ENCODE results near the gene CIAO2B.

CIAO2B gene

GRCh38 chr16:66920924-66921680 is 13.1 kb downstream of the CIAO2B start:
- H3K27ac Mint-ChIP-seq: no peak overlapping the region
- H3K4me1 Mint-ChIP-seq: peaks cover 7% of the 10 kb centered on the region
- no peaks in the 10 kb centered on the region for H3K9me3 Mint-ChIP-seq
- no peak overlapping the region for H3K4me3 Mint-ChIP-seq
- H3K27me3 Mint-ChIP-seq: peaks cover 15% of the 10 kb centered on the region
- H3K36me3 Mint-ChIP-seq: no peaks in the 10 kb centered on the region

DNA sequence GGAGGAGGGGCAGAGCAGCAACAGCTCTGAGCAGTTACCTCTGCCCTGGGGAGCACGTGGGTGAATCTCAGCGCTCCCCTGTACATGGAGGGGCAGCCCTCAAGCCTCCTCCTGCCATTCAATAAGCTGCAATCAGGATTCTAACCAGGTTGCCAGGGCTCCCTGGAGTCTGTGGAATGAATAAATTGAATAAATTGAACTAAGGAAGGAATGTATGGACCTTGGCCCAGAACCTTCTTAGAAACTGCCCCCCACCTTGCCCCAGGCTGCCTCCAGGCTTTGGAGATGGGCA is 14.0 kb downstream of the CIAO2B start:
- Mint-ChIP-seq H3K9me3 (no peaks in the 10 kb centered on the region), H3K4me3 (no peak overlapping the region), H3K4me1 (peaks cover under 1% of the 10 kb centered on the region), H3K27ac (no peak overlapping the region), H3K27me3 (peaks cover 13% of the 10 kb centered on the region), H3K36me3 (no peaks in the 10 kb centered on the region)

DNA sequence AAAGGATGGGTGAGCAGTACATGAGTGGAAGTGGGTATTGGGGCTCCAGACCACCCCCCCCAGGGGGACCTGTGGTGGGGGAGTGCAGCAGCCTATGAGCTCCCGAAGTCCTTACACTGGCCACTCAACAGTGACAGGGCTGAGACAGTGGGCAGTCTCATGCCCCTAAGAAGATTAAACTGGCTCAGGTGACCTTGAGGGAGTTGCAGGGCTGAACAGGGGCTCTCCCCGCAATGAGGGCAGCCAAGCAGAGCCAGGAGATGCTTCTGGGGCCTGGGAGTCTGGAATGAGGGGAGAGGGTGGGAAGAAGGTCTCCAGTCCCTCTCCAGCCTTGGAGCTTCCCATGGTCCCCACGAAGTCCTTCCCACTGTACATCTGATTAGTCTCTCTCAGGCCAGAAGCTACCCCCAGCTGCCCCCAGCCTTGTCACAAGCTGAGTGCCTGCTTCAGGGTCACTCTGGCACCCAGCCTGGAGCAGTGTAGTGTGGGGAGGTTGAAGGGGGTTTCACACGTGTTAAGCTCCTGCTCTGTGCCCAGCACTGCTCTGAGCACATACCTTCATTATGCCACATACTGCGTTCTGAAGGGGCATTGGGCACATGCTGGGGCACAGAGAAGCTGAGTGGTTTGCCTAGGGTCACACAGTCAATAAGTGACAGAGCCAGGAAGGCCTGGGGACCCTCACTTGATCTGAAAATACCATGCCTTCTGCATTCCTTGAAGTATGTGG is 14.5 kb downstream of the CIAO2B start:
- no peak overlapping the region for H3K27ac Mint-ChIP-seq
- H3K36me3 Mint-ChIP-seq: no peaks in the 10 kb centered on the region
- H3K27me3 Mint-ChIP-seq: peaks cover 13% of the 10 kb centered on the region
- H3K4me3 Mint-ChIP-seq: no peak overlapping the region
- H3K4me1 Mint-ChIP-seq: no peaks in the 10 kb centered on the region
- no peaks in the 10 kb centered on the region for H3K9me3 Mint-ChIP-seq

DNA sequence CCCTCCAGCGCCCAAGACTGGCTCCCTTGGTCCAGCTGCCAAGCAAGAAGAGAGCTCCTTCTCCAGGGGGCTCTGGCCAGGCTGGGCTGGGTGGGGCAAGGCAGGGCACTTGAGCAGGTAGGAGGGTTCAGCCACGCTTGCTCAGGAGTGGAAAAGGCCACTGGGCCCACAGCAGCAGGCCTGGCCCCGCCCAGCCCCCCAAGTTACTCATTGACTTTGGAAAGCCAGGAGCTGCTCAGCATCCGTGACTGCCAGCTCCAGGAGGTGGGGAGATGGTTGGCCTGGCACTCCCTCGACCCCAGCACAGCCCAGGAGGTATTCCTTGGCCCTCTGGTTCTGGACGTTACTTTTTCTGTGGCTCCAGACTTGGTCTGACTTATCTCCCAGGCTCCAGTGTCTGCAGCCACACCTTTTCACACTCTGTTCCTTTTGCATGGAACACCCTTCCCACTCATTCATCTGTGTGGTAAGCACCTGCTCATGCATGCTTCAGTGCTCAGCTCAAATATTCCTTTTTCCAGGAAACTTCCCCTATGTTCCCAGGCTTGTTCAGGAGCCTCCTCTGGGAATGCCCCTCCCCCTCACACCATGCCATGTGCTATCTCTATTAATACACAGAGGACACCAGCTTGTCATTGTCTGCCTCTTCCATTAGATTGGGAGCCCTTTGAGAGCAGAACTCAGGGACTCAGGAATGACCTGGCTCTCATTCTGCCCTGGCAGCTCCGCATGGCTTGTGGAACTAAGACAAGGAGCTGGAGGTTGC is 15.2 kb downstream of the CIAO2B start, which contains the start of gene CDH16:
Gene CDH16 (minus strand): TSS at position 83 of the 766 bp plus-strand sequence. CDS start 820 bp downstream, outside the sequence.
- H3K27me3 Mint-ChIP-seq: peaks cover 11% of the 10 kb centered on the region
- no peak within 1 kb of the TSS for H3K27ac Mint-ChIP-seq
- H3K9me3 Mint-ChIP-seq: no peaks in the 10 kb centered on the region
- H3K4me1 Mint-ChIP-seq: no peaks in the 10 kb centered on the region
- no peak within 1 kb of the TSS for H3K4me3 Mint-ChIP-seq
- no peaks in the 10 kb centered on the region for H3K36me3 Mint-ChIP-seq

DNA sequence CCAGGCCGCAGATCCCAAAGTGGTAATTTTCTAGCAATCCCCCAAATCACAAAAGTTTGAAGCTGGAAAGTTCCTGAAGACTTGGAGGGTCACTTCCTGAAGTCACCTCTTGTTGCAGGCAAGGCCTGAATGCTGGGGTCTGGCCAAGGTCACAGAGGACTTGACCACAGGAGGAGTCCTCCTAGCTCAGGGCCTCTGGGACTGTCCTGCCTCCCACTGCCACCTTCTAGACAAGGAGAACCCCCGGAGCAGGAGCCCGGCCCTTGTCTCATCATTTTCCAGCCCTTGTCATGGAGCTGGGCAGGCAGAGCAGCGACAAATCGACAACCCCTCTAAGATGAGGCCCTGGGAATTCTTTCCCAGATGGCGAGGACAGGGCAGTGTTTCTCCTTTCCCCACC is 15.8 kb downstream of the CIAO2B start:
- no peaks in the 10 kb centered on the region for H3K4me1 Mint-ChIP-seq
- H3K9me3 Mint-ChIP-seq: no peaks in the 10 kb centered on the region
- H3K27ac Mint-ChIP-seq: no peak overlapping the region
- no peak overlapping the region for H3K4me3 Mint-ChIP-seq
- H3K36me3 Mint-ChIP-seq: no peaks in the 10 kb centered on the region
- peaks cover 7% of the 10 kb centered on the region for H3K27me3 Mint-ChIP-seq

- H3K27me3 Mint-ChIP-seq: peaks cover 3% of the 10 kb centered on the region
- H3K4me3 Mint-ChIP-seq: no peak overlapping the region
- no peak overlapping the region for H3K27ac Mint-ChIP-seq
- no peaks in the 10 kb centered on the region for H3K4me1 Mint-ChIP-seq
- H3K9me3 Mint-ChIP-seq: no peaks in the 10 kb centered on the region
- no peaks in the 10 kb centered on the region for H3K36me3 Mint-ChIP-seq
Measured at GRCh38 chr16:66917741-66918140, 16.5 kb downstream of the CIAO2B start.

- H3K9me3 Mint-ChIP-seq: no peaks in the 10 kb centered on the region
- H3K27me3 Mint-ChIP-seq: peaks cover 3% of the 10 kb centered on the region
- H3K27ac Mint-ChIP-seq: no peak overlapping the region
- H3K4me1 Mint-ChIP-seq: no peaks in the 10 kb centered on the region
- no peak overlapping the region for H3K4me3 Mint-ChIP-seq
- H3K36me3 Mint-ChIP-seq: no peaks in the 10 kb centered on the region
Measured at GRCh38 chr16:66916518-66916917, 17.7 kb downstream of the CIAO2B start.

GRCh38 chr16:66915041-66915440 is 19.2 kb downstream of the CIAO2B start:
- no peaks in the 10 kb centered on the region for H3K27me3 Mint-ChIP-seq

DNA sequence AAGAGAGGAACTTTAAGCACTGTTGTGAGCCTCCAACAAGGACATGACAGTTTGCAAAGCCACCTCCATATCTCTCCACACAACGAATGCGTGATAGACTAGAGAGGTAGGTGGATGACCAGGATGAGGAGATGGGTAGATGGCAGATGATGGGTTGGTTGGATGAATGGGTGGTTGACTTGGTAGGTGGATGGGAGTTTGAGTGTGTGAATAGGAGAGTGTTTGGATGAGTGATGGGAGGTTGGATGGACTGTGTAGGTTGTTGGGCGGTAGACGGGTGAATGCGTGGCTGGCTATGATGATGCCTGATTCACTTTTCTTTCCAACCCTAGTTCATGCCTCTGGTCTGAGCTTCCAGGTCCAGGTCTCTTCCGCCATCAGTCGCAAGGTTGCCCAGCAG is 19.7 kb downstream of the CIAO2B start:
- Mint-ChIP-seq H3K4me1 (no peaks in the 10 kb centered on the region), H3K4me3 (no peak overlapping the region), H3K9me3 (no peaks in the 10 kb centered on the region)

More at GRCh38 chr16:66915041-66915440, 19.2 kb downstream of the CIAO2B start:
- H3K9me3 Mint-ChIP-seq: no peaks in the 10 kb centered on the region
- H3K27ac Mint-ChIP-seq: no peak overlapping the region
- no peaks in the 10 kb centered on the region for H3K36me3 Mint-ChIP-seq
- H3K4me3 Mint-ChIP-seq: no peak overlapping the region
- no peaks in the 10 kb centered on the region for H3K4me1 Mint-ChIP-seq

GRCh38 chr16:66913711-66914110 is 20.5 kb downstream of the CIAO2B start:
- no peaks in the 10 kb centered on the region for H3K4me1 Mint-ChIP-seq

More for the DNA sequence above, 19.7 kb downstream of the CIAO2B start:
- H3K36me3 Mint-ChIP-seq: no peaks in the 10 kb centered on the region
- no peak overlapping the region for H3K27ac Mint-ChIP-seq
- no peaks in the 10 kb centered on the region for H3K27me3 Mint-ChIP-seq

GRCh38 chr16:66913081-66913480 is 21.1 kb downstream of the CIAO2B start:
- no peaks in the 10 kb centered on the region for H3K36me3 Mint-ChIP-seq
- H3K9me3 Mint-ChIP-seq: no peaks in the 10 kb centered on the region
- H3K27ac Mint-ChIP-seq: no peak overlapping the region
- no peaks in the 10 kb centered on the region for H3K4me1 Mint-ChIP-seq
- H3K4me3 Mint-ChIP-seq: no peak overlapping the region
- no peaks in the 10 kb centered on the region for H3K27me3 Mint-ChIP-seq

More at GRCh38 chr16:66913711-66914110, 20.5 kb downstream of the CIAO2B start:
- Mint-ChIP-seq H3K27ac (no peak overlapping the region), H3K27me3 (no peaks in the 10 kb centered on the region), H3K4me3 (no peak overlapping the region), H3K36me3 (no peaks in the 10 kb centered on the region), H3K9me3 (no peaks in the 10 kb centered on the region)

DNA sequence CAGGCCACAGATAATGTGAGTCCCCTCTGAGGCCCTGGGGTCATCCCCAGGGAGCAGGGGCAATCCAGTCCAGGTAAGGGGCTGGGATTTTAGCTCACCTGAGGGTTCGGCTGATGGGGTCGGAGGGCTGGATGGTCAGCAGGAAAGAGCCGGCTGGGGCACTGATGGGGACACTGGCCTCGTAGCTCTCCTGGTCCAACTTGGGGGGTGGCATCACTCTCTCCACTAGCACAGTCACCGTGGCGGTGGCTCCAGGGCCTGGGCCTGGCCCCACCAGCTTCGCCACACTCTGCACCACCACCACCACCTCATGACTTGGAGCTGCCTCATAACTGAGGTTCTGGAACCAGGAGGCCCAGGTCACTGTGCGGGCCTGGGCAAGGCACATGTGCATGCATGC is 22.4 kb downstream of the CIAO2B start:
- no peaks in the 10 kb centered on the region for H3K27me3 Mint-ChIP-seq
- no peaks in the 10 kb centered on the region for H3K9me3 Mint-ChIP-seq
- no peak overlapping the region for H3K4me3 Mint-ChIP-seq
- H3K36me3 Mint-ChIP-seq: no peaks in the 10 kb centered on the region
- H3K4me1 Mint-ChIP-seq: no peaks in the 10 kb centered on the region
- no peak overlapping the region for H3K27ac Mint-ChIP-seq

- Mint-ChIP-seq H3K36me3 (no peaks in the 10 kb centered on the region), H3K9me3 (no peaks in the 10 kb centered on the region), H3K4me1 (peaks cover 5% of the 10 kb centered on the region), H3K27ac (no peak overlapping the region), H3K4me3 (no peak overlapping the region), H3K27me3 (no peaks in the 10 kb centered on the region)
Measured at GRCh38 chr16:66911112-66911511, 23.1 kb downstream of the CIAO2B start.

DNA sequence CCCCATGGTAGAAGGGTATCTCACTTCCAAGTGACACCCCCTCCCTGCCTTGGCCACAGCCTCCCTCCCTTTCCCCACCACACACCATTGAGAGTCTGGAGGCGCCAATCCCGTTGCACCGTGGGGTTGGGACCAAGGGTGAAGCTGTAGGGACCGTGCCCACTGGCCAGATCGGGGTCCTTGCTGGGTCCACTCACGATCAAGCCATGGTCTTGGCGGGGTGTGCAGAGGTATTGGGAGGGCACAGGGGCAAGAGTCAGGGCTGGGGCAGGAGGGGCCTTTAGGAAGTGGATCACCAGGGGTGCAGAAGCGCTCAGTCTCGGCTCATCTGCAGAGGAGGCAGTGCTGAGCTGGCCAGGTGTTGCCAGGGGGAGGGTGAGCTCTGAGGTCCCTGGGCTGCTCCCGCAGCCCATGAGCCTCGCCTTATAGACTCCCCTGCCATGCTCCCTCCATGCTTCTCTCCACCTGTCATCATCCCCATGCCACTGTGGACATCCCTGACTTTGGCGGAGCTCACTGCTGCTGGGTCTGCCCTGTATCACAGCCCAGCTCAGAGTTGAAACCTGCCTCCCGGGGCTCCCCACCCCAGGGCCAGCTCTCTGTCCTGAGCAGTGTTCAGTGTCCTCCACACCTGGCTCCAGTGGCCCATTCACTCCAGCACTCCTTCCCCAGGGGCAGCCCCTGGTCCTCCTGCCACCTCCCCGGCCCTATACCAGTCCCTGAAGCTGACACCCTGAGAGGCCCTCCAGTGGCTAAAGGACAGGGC is 23.8 kb downstream of the CIAO2B start:
- no peaks in the 10 kb centered on the region for H3K27me3 Mint-ChIP-seq
- H3K9me3 Mint-ChIP-seq: no peaks in the 10 kb centered on the region
- H3K4me3 Mint-ChIP-seq: no peak overlapping the region
- no peak overlapping the region for H3K27ac Mint-ChIP-seq
- no peaks in the 10 kb centered on the region for H3K36me3 Mint-ChIP-seq
- peaks cover 10% of the 10 kb centered on the region for H3K4me1 Mint-ChIP-seq
